HEK293T (cell line): ENCODE data around the gene WDR27.
"Not testable (repeated sequence)": the region's sequence is repeated elsewhere in the genome, so short reads cannot be mapped to it uniquely, and the experiment has no call there.

ENCODE experiments used
- CTCF ChIA-PET: fragments of 350-600 bp; formaldehyde crosslinking; extraction: SDS; loops from one replicate; lab custom pipeline; 2021; ENCODE audit warnings: antibody characterized with exemption, inconsistent platforms; lab: Yijun Ruan, JAX
- POLR2A ChIA-PET: fragments of 350-600 bp; formaldehyde crosslinking; extraction: SDS; loops from one replicate; lab custom pipeline; 2020; ENCODE audit warnings: antibody characterized with exemption, inconsistent platforms; lab: Yijun Ruan, JAX
- DNase-seq: peaks from one replicate; pipeline ENCODE4 v3.0.0; 2012; ENCODE audit warnings: mixed read lengths; ENCODE audit errors: extremely low spot score
- ARNT ChIP-seq: fragments of 450-650 bp; IDR thresholded peaks from 2 replicates; pipeline ENCODE4 v1.6.1; 2017; ENCODE audit warnings: mild to moderate bottlenecking
- BHLHE40 ChIP-seq: fragments of 450-650 bp; IDR thresholded peaks from 2 replicates; pipeline ENCODE4 v1.6.1; 2016; ENCODE audit warnings: mild to moderate bottlenecking, moderate library complexity, borderline replicate concordance
- CTBP1 ChIP-seq: fragments of 450-650 bp; IDR thresholded peaks from 2 replicates; pipeline ENCODE4 v1.6.1; 2016; ENCODE audit warnings: borderline replicate concordance
- ELF4 ChIP-seq: fragments of 450-650 bp; IDR thresholded peaks from 2 replicates; pipeline ENCODE4 v1.6.1; 2017; ENCODE audit warnings: antibody characterized with exemption
- FOXA1 ChIP-seq: fragments of 450-650 bp; IDR thresholded peaks from 2 replicates; pipeline ENCODE4 v1.6.1; 2016; ENCODE audit warnings: mild to moderate bottlenecking
- FOXK2 ChIP-seq: fragments of 450-650 bp; IDR thresholded peaks from 2 replicates; pipeline ENCODE4 v1.6.1; 2016; ENCODE audit warnings: mild to moderate bottlenecking
- FOXM1 ChIP-seq: fragments of 450-650 bp; IDR thresholded peaks from 2 replicates; pipeline ENCODE4 v1.6.1; 2017; ENCODE audit warnings: mild to moderate bottlenecking, borderline replicate concordance
- HDGF ChIP-seq: fragments of 450-650 bp; IDR thresholded peaks from 2 replicates; pipeline ENCODE4 v1.6.1; 2017; ENCODE audit warnings: antibody characterized with exemption, borderline replicate concordance
- L3MBTL2 ChIP-seq: fragments of 450-650 bp; conservative IDR thresholded peaks from 2 replicates; pipeline ENCODE4 v1.6.1; 2016; ENCODE audit warnings: mild to moderate bottlenecking
- LEF1 ChIP-seq: fragments of 450-650 bp; IDR thresholded peaks from 2 replicates; pipeline ENCODE4 v1.6.1; 2017; ENCODE audit warnings: mild to moderate bottlenecking, borderline replicate concordance
- NFRKB ChIP-seq: fragments of 450-650 bp; IDR thresholded peaks from 2 replicates; pipeline ENCODE4 v1.6.1; 2016; ENCODE audit warnings: mild to moderate bottlenecking, moderate library complexity
- SP1 ChIP-seq: fragments of 450-650 bp; IDR thresholded peaks from 2 replicates; pipeline ENCODE4 v1.6.1; 2017
- SUZ12 ChIP-seq: fragments of 450-650 bp; IDR thresholded peaks from 2 replicates; pipeline ENCODE4 v1.6.1; 2016; ENCODE audit warnings: mild to moderate bottlenecking
- TARDBP ChIP-seq: fragments of 450-650 bp; IDR thresholded peaks from 2 replicates; pipeline ENCODE4 v1.6.1; 2016
- ZNF384 ChIP-seq: fragments of 450-650 bp; IDR thresholded peaks from 2 replicates; pipeline ENCODE4 v1.6.1; 2016
- TF ChIP-seq, protein P1 (sequence below): fragments of 450-650 bp; IDR thresholded peaks from 2 replicates; pipeline ENCODE4 v1.6.1; 2016

The WDR27 gene

GRCh38 chr6:169618526-169619490 is 83.0 kb downstream of the WDR27 start:
- no peak for DNase-seq
- ChIA-PET CTCF (no interaction called here), POLR2A (interaction anchor here (1.1 kb wide), 1 partner anchor 83 kb away, joined by 4 read pairs; the partner anchor contains the start of genes C6orf120 and WDR27)
- TF ChIP-seq, protein P1, sequence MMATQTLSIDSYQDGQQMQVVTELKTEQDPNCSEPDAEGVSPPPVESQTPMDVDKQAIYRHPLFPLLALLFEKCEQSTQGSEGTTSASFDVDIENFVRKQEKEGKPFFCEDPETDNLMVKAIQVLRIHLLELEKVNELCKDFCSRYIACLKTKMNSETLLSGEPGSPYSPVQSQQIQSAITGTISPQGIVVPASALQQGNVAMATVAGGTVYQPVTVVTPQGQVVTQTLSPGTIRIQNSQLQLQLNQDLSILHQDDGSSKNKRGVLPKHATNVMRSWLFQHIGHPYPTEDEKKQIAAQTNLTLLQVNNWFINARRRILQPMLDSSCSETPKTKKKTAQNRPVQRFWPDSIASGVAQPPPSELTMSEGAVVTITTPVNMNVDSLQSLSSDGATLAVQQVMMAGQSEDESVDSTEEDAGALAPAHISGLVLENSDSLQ = no peak
- TF ChIP-seq FOXA1 = no peak
- no peak for TF ChIP-seq LEF1
- no peak for TF ChIP-seq FOXM1
- no peak for TF ChIP-seq SP1
- TF ChIP-seq HDGF = no peak
- TF ChIP-seq BHLHE40 = no peak
- TF ChIP-seq ZNF384 = no peak; the same call in 1 of the 2 replicates
- no peak for TF ChIP-seq TARDBP
- TF ChIP-seq L3MBTL2 = no peak
- no peak for TF ChIP-seq NFRKB
- TF ChIP-seq FOXK2 = no peak
- TF ChIP-seq ELF4 = no peak
- TF ChIP-seq SUZ12 = no peak
- no peak for TF ChIP-seq CTBP1

DNA sequence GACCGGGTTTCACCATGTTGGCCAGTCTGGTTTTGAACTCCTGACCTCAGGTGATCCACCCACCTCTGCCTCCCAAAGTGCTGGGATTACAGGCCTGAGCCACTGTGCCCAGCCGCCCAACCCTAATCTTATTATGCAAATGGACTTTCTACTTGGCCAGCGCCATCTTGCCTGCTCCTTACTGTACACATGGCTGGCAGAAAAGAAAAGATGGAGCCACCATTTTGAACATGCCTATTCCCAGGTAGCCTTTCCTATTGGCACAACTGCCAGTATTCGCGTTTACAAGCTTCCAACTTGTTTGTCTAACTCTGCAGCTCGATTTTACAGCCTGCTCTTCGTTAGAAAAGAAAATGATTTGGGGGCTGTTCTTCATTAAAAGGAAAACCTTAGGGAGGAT is 84.3 kb downstream of the WDR27 start:
- DNase-seq = no peak
- ChIA-PET POLR2A (no interaction called here), CTCF (interaction anchor here (0.6 kb wide), 1 partner anchor 23 kb away, joined by 3 read pairs; no protein-coding TSS in a partner anchor)
- TF ChIP-seq NFRKB (no peak), FOXA1 (no peak), HDGF (no peak), FOXM1 (no peak)
- TF ChIP-seq, protein P1 = no peak

DNA sequence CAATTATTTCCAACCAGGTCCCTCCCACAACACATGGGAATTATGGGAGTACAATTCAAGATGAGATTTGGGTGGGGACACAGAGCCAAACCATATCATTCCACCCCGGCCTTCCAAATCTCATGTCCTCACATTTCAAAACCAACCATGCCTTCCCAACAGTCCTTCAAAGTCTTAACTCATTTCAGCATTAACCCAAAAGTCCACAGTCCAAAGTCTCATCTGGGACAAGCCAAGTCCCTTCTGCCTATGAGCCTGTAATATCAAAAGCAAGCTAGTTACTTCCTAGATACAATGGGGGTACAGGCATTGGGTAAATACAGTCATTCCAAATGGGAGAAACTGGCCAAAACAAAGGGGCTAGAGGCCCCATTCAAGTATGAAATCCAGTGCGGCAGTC is 93.2 kb downstream of the WDR27 start:
- CTCF ChIA-PET, DNase-seq, POLR2A ChIA-PET: not testable (repeated sequence)

- no peak for DNase-seq
- ChIA-PET POLR2A (no interaction called here), CTCF (no interaction called here)
- TF ChIP-seq, protein P1 = no peak
These were observed 97.8 kb downstream of the WDR27 start for GRCh38 chr6:169604076-169604475.

DNA sequence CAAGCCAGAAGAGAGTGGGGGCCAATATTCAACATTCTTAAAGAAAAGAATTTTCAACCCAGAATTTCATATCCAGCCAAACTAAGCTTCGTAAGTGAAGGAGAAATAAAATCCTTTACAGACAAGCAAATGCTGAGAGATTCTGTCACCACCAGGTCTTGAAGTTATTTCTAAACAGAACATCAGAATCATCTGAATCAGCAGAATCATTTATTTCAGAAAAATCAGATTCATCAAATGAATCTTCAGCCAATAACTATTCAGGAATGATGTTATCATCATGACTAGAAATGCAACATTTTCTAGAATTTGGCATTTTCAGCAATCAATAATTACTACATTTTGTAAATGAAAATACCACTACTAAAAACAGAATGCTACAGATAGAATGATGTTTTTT is 100.7 kb downstream of the WDR27 start:
- DNase-seq, CTCF ChIA-PET, POLR2A ChIA-PET: not testable (repeated sequence)

- no peak for TF ChIP-seq ARNT
- no peak for TF ChIP-seq NFRKB
- no peak for TF ChIP-seq HDGF
- no peak for TF ChIP-seq ELF4
- TF ChIP-seq, protein P1 = no peak
- TF ChIP-seq CTBP1 = no peak
- no peak for TF ChIP-seq SUZ12
- no peak for TF ChIP-seq FOXM1
- no peak for TF ChIP-seq LEF1
- TF ChIP-seq TARDBP = no peak
- no peak for TF ChIP-seq SP1
- no peak for TF ChIP-seq BHLHE40
- TF ChIP-seq FOXA1 = no peak
- no peak for TF ChIP-seq FOXK2
- TF ChIP-seq L3MBTL2 = no peak
- CTCF ChIA-PET = no interaction called here
These were observed 109.3 kb downstream of the WDR27 start for GRCh38 chr6:169592558-169592957.

More at GRCh38 chr6:169592558-169592957, 109.3 kb downstream of the WDR27 start:
- POLR2A ChIA-PET = no interaction called here
- DNase-seq = no peak
